ENCODE results near the gene RDH5. TPM values are rescaled to one million over a fixed set of nuclear protein-coding genes. Genes with fewer than 3 reads are reported as not detected.

RDH5 gene
- total RNA-seq, 1 donor from 2014 or later, result 7.1 TPM

DNA sequence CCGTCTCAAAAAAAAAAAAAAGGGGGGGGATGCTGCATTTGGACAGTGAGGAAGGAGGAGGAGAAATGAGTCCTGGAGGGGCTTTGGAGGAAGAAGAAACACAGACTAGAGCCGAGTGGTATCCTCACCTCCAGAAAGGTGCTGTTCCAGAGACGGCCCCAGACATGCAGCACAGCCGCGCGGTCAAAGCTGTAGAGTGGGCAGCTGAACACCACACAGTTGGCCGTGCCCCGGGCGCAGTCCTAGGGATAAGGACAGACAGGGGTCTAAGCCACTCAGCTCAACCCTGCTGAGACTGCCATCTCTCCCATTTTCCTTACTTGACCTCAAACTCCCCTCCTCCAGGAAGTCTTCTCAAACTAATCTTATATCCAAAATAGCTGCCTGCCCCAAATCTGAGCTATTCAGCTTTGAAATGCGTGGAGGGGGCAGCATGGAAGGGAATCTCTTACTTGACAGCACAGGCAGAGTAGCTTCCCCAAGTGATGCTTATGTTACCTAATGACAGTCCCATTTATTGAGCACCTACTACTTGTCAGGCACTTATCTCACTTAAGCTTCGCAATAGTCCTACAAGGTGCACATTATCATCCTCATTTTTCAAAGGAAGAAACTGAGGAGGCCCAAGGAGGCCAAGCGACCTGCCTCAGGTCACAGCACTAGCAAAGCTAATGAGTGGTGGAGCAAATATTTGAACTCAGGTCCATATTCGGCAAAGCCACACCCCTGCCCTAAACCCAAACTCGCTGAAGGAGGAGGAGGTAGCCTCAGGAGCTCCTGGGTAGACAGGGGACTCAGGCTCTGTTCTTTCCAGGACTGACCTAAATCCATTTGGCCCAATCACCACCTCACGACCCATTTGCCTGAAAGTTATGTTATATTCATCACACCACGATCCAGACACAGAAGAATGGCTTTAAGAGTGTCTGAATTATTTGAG, 31.2 kb upstream of the RDH5 start:
- peaks cover 7% of the 10 kb centered on the region for H3K4me1 Mint-ChIP-seq
- intact Hi-C loops (cut with micrococcal nuclease), result no loop called here
- no peak overlapping the region for H3K4me3 Mint-ChIP-seq

DNA sequence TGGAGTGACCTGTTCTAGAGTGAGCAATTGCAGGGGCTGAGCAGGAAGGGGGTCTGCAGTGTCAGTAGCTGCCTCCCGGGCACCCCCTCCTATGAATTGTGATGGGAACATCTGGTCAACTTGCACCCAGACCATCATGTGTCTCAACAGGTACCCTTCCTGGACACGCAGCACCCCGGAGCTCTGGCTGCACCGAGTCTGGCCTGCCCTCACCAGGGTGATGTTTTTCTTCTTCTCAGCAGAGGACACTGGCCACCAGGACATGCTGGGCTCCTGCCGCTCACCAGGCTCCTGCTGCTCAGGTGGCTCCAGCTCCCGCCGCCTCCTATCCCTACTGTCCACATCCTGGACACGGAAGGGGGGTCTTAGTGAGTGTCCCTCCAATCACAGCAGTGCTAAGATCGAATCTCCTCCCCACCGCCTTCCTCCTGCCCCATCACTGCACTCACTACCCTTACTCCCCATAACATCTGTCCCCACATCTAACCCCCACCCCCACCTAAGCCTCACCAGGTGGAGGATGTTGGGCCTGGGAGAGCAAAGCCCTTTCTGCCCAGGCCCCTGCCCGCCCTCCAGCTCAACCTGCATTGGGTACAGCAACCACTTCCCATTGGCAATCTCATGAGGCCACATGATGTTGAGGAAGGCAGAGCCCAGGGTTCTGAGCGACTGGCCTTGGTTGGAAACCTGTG, 27.4 kb upstream of the RDH5 start:
- intact Hi-C loops (cut with micrococcal nuclease), result no loop called here
- H3K27me3 Mint-ChIP-seq, result peaks cover 4% of the 10 kb centered on the region
- H3K27ac Mint-ChIP-seq, result no peak overlapping the region
- H3K36me3 Mint-ChIP-seq (ENCODE audit: low read depth), result no peaks in the 10 kb centered on the region
- H3K4me1 Mint-ChIP-seq, result peaks cover 2% of the 10 kb centered on the region
- no peak for DNase-seq
- no peak overlapping the region for H3K4me3 Mint-ChIP-seq
- no peaks in the 10 kb centered on the region for H3K9me3 Mint-ChIP-seq

More for the DNA sequence above, 31.2 kb upstream of the RDH5 start:
- H3K27ac Mint-ChIP-seq, result no peak overlapping the region
- no peaks in the 10 kb centered on the region for H3K9me3 Mint-ChIP-seq
- no peak for DNase-seq
- H3K27me3 Mint-ChIP-seq, result peaks cover 11% of the 10 kb centered on the region
- H3K36me3 Mint-ChIP-seq (ENCODE audit: low read depth), result no peaks in the 10 kb centered on the region

DNA sequence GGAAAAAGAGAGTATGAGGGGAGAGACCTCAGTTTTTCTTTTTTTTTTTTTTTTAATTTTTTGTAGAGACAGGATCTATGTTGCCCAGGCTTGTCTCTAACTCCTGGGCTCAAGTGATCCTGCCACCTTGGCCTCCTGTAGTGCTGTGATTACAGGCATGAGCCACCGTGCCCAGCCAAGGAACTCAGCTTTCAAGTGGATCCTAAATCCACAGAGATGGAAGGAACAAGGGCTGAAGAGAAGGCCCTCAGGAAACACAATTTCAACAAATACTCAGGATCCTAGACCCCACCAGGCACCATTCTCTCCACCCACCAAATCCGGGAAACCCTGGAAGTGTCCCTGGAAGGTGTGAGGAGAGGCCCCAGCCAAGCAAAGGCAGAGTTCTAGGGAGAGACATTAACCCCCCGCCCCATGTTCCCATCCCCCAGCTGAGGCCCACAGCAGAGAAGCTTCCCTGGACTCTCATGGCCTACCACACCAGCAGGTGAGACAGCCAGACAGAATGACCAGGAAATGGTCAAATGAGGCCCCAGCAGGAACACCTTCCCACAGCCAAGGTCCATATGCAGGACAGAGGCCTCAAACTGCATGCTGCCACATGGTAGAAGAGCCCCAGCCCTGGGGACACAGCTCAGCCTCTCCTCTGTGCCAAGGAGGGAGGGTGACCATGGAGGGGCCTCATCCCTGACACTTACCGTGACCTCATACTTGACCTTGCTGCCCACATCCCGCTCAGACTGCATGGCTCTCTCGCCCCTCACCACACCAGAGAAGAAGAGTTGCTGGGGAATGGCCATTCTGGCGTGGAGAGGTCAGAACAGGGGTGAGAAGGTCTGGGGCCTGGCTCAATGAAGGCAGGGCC, 26.6 kb upstream of the RDH5 start:
- Mint-ChIP-seq H3K4me1 (no peaks in the 10 kb centered on the region), H3K4me3 (no peak overlapping the region), H3K27ac (no peak overlapping the region), H3K27me3 (peaks cover 4% of the 10 kb centered on the region), H3K9me3 (no peaks in the 10 kb centered on the region), H3K36me3 (ENCODE audit: low read depth) (no peaks in the 10 kb centered on the region)
- intact Hi-C loops (cut with micrococcal nuclease), result no loop called here
- DNase-seq, result no peak

DNA sequence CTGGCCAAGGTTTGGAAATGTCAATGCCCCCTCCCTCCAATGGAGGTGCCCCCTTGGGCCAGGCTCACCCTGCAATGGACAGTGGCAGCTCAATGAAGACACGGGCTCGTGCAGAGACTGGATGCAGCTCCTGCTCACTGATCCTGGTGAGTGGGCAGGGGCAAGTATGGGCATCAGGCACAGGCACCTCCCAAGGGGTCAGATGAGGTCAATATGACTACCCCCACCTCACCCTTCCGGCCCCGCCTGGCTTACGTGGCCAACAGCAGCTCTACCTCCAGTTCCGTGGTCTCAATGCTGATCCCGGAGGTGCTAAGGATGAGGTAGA, 26.0 kb upstream of the RDH5 start:
- no peaks in the 10 kb centered on the region for H3K4me1 Mint-ChIP-seq
- no peak overlapping the region for H3K4me3 Mint-ChIP-seq
- peaks cover 4% of the 10 kb centered on the region for H3K27me3 Mint-ChIP-seq
- H3K36me3 Mint-ChIP-seq (ENCODE audit: low read depth), result no peaks in the 10 kb centered on the region
- no peaks in the 10 kb centered on the region for H3K9me3 Mint-ChIP-seq
- no peak overlapping the region for H3K27ac Mint-ChIP-seq
- no peak for DNase-seq
- intact Hi-C loops (cut with micrococcal nuclease), result no loop called here

DNA sequence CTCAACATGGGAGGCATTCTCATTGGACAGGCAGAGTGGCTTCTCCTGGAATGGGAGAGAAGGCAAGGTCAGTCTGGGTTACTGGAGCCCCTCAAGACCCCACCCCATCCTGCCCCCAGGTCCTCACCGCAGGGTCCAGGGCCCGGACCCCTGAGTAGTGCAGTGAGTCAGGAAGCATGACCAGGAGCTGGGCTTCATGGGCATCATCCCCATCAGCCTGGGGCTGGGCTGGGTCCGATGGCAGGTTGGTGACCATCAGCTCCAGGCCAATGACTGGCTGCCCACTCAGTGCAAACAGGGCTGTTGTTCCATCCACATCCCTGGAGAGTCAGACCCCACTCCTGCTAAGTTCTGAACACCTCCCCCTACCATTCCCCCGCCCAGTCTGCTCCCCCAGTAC, 25.5 kb upstream of the RDH5 start:
- no peaks in the 10 kb centered on the region for H3K4me1 Mint-ChIP-seq
- DNase-seq, result no peak
- peaks cover 1% of the 10 kb centered on the region for H3K27me3 Mint-ChIP-seq
- no peaks in the 10 kb centered on the region for H3K36me3 Mint-ChIP-seq (ENCODE audit: low read depth)
- intact Hi-C loops (cut with micrococcal nuclease), result no loop called here
- H3K9me3 Mint-ChIP-seq, result no peaks in the 10 kb centered on the region
- H3K4me3 Mint-ChIP-seq, result no peak overlapping the region
- H3K27ac Mint-ChIP-seq, result no peak overlapping the region

DNA sequence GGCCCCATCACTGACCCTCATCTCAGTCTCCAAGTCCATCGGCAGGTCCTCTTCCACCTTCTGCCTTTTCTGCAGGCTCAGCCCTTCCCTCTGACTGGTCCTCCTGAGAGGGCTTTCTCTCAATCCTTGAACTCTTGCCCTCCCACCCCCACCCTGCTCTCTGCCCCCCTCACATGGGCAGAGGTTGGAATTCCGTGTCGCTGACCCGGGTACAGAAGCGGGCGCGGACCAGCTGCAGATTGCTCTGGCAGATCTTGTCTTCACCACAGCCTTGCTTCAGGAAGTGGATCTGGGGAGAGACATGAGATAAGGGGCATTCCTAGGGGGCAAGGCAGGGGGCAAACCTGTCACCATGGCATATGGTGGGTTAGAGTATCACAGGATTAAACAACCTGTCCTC, 24.8 kb upstream of the RDH5 start:
- intact Hi-C loops (cut with micrococcal nuclease), result no loop called here
- H3K4me3 Mint-ChIP-seq, result no peak overlapping the region
- no peaks in the 10 kb centered on the region for H3K36me3 Mint-ChIP-seq (ENCODE audit: low read depth)
- no peaks in the 10 kb centered on the region for H3K9me3 Mint-ChIP-seq
- H3K4me1 Mint-ChIP-seq, result no peaks in the 10 kb centered on the region
- no peaks in the 10 kb centered on the region for H3K27me3 Mint-ChIP-seq
- no peak for DNase-seq
- H3K27ac Mint-ChIP-seq, result no peak overlapping the region

DNA sequence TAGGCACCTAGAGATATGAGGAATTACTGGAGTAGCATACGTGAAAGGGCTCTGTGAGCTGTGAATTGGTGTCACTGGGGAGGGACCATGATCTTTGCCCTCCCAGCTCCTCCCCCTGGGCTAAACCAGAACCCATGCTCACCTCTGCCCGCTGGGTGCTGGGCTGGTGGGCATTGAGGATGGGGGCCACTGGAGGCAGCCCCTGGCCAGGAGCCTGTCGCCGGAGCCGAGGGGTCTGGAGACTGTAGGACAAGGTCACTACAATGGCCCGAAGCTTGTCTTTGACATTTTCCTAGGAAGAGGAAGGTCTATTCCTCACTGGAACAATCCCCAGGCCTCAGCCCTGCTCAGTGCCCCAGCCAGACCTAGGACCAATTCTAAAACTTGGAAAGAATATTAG, 24.1 kb upstream of the RDH5 start:
- Mint-ChIP-seq H3K4me1 (no peaks in the 10 kb centered on the region), H3K4me3 (no peak overlapping the region), H3K36me3 (ENCODE audit: low read depth) (no peaks in the 10 kb centered on the region), H3K27me3 (no peaks in the 10 kb centered on the region), H3K27ac (no peak overlapping the region), H3K9me3 (no peaks in the 10 kb centered on the region)
- DNase-seq, result no peak
- intact Hi-C loops (cut with micrococcal nuclease), result no loop called here

DNA sequence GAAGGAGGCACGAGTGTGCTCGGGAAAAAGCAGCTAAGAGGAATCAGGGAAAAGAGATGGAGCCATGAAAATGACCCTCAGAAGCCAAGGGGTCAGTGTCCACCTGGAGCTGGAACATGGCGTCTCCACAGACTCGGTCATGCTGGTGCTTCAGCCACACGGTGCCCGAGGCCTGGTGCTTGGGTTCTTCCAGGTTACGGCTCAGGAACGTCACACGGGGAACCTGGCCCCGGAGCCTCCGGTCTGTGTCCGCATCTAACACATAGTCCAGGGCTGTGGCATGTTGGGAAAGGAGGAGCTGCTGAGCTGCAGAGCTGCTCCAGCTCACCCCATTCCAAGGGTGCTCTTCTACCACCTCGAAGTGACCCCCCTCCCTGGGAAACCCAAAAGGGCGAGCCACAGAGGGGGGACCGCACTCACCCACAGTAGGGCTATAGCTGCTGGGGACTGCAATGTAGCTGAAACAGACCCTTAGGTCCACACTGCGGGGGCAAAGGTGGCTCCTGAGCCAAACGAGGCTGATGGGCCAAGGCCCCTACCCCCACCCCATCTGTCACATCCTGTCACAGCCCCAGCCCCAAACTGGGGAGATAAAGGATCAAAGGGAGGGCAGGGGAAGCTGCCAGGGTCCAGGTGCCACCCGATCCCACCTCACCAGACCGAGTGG, 23.3 kb upstream of the RDH5 start:
- Mint-ChIP-seq H3K4me3 (no peak overlapping the region), H3K27ac (no peak overlapping the region), H3K27me3 (no peaks in the 10 kb centered on the region), H3K36me3 (ENCODE audit: low read depth) (no peaks in the 10 kb centered on the region), H3K9me3 (no peaks in the 10 kb centered on the region), H3K4me1 (no peaks in the 10 kb centered on the region)
- intact Hi-C loops (cut with micrococcal nuclease), result no loop called here
- DNase-seq, result no peak

DNA sequence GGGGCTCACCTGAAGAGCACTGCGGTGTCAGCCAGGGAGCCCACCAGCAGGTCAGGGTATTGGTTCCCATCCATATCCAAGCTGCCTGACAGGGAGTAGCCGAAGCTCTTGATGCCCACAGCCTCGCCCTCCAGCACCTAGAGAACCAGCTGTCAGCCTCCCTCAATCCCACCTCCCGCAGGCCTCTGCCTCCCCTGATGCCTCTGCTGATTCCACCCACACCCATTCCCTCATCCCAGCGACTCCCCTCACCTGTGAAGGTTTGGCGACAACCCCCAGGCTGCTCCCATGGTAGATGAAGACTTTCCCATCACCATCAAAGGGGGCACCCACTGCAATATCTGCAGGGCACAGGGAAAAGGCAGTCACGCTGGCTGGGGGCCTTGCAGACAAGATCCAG, 22.5 kb upstream of the RDH5 start:
- H3K36me3 Mint-ChIP-seq (ENCODE audit: low read depth), result no peaks in the 10 kb centered on the region
- no peak for DNase-seq
- H3K4me3 Mint-ChIP-seq, result no peak overlapping the region
- no peak overlapping the region for H3K27ac Mint-ChIP-seq
- H3K4me1 Mint-ChIP-seq, result no peaks in the 10 kb centered on the region
- H3K27me3 Mint-ChIP-seq, result no peaks in the 10 kb centered on the region
- intact Hi-C loops (cut with micrococcal nuclease), result no loop called here
- H3K9me3 Mint-ChIP-seq, result no peaks in the 10 kb centered on the region

DNA sequence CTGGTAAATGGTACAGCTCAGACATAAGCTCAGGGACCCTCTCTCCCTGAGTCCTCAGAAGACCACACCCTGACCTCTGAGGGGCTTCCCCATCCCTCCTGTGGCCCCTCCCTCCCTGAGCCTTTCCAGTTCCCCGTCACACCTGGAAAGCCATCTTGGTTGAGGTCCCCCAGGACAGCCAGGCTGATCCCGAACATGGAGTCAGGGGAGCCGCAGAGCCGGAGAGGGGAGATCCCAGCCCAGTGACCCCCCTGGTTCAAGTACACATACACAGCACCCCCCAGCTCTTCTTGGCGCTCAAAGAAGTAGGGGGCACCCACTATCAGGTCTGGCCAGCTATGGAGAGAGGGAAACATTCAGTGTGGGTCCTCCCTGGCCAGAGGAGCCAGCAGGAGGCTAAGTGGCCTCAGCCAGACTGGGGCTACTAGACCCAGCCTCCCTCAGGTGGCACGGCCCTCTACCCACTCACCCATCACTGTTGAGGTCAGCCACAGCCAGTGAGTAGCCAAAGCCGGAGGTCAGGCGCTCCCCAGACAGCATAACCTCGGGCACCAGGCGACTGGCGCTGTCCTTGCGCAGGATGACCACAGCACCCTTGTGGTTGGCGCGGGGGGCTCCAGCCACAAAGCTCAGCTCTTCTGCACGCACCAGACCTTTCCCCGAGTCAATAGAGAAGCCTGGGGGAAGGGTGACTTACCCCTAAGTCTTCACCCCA, 21.8 kb upstream of the RDH5 start:
- Mint-ChIP-seq H3K27me3 (peaks cover 3% of the 10 kb centered on the region), H3K27ac (no peak overlapping the region), H3K9me3 (no peaks in the 10 kb centered on the region), H3K36me3 (ENCODE audit: low read depth) (no peaks in the 10 kb centered on the region), H3K4me3 (no peak overlapping the region), H3K4me1 (no peaks in the 10 kb centered on the region)
- intact Hi-C loops (cut with micrococcal nuclease), result no loop called here
- DNase-seq, result no peak

DNA sequence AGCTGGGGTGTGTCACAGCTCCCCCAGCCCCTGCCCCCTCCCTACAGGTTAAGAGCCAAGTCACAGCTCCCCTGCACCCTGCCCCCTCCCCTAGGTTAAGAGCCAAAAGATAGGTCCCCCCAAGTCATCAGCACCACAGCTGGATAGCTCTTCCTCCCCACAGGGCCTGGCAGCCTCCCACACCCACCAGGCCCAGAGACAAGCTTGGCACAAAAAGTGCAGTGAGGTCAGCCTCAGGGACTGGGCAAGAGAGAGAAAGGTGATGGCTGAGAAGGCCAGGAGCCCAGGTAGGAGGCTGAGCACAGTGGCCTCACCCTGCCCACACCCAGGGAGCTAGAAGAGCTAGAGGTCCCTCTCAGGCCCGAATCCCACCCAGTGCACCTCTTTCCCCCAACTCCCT, 21.2 kb upstream of the RDH5 start:
- no peak overlapping the region for H3K4me3 Mint-ChIP-seq
- DNase-seq, result no peak
- H3K9me3 Mint-ChIP-seq, result no peaks in the 10 kb centered on the region
- peaks cover 7% of the 10 kb centered on the region for H3K27me3 Mint-ChIP-seq
- no peaks in the 10 kb centered on the region for H3K36me3 Mint-ChIP-seq (ENCODE audit: low read depth)
- no peak overlapping the region for H3K27ac Mint-ChIP-seq
- H3K4me1 Mint-ChIP-seq, result no peaks in the 10 kb centered on the region
- intact Hi-C loops (cut with micrococcal nuclease), result no loop called here

DNA sequence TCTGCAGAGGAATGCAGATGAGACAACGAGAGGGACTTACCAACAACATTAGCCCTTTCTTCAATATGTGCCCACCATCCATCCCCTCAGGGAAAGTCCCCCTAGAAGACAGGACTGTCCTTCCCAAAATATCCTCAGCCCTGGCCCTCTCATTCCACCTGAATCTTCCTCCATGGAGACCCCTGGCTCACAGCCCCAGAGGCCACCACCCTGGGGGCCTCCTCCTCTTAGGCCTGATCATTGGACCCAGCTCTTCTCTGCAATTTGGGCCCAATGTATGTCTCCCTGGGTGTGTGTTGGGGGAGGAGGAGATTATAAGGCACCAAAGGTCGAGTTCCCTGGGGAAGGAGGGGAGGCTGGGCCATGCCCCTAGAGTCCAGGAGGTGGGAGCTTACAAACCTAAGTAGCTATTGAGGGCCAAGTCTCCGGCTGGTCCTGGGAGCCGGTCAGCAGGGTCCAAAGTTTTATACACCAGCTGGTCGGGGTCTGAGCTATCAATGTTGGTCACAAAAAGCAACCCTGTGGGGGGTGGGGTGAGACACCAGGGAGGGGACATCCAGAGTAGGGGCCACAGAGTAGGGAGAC, 20.6 kb upstream of the RDH5 start:
- DNase-seq, result no peak

More for the DNA sequence above, 20.6 kb upstream of the RDH5 start:
- Mint-ChIP-seq H3K36me3 (ENCODE audit: low read depth) (no peaks in the 10 kb centered on the region), H3K27ac (no peak overlapping the region), H3K9me3 (no peaks in the 10 kb centered on the region), H3K4me1 (no peaks in the 10 kb centered on the region), H3K4me3 (no peak overlapping the region), H3K27me3 (peaks cover 9% of the 10 kb centered on the region)
- intact Hi-C loops (cut with micrococcal nuclease), result no loop called here
